CD14-positive monocyte (primary cell): ENCODE results near the gene PRM1. TPM values are rescaled to one million over a fixed set of nuclear protein-coding genes. Genes with fewer than 3 reads are reported as not detected.

ENCODE experiments used
- DNase-seq, 3 donors: peaks; one replicate each; pipeline ENCODE4 v3.0.0-alpha.2; 2011 to 2022
- H2AFZ ChIP-seq: 2 replicates; pipeline ENCODE4 v1.6.0; 2012; ENCODE audit warnings: mild to moderate bottlenecking, low read depth, low read length, inconsistent platforms; ENCODE audit not compliant: insufficient read depth, poor library complexity, severe bottlenecking
- H3K27ac ChIP-seq, 2 donors: 1 replicate in 1 of 2; 2 replicates in 1 of 2; pipeline ENCODE4 v1.5.1; 2012 to 2013; ENCODE audit warnings: low read length in 2 of 2, control low read depth in 1 of 2, inconsistent platforms in 1 of 2, low read depth in 1 of 2, mild to moderate bottlenecking in 1 of 2
- H3K27me3 ChIP-seq, 2 donors: one replicate each; pipeline versions ENCODE4 v1.6.0 to v1.6.1; 2011 to 2013; ENCODE audit warnings: low read length in 2 of 2; ENCODE audit not compliant: control insufficient read depth in 2 of 2, insufficient read depth in 2 of 2
- H3K36me3 ChIP-seq, 2 donors: replicated peaks in 1 of 2; 1 replicate in 1 of 2; 2 replicates in 1 of 2; pipeline versions ENCODE4 v1.5.1 to v1.6.1; 2012 to 2013; ENCODE audit warnings: low read length in 2 of 2, control low read depth in 1 of 2, inconsistent platforms in 1 of 2, mild to moderate bottlenecking in 1 of 2; ENCODE audit not compliant: insufficient read depth in 2 of 2, control insufficient read depth in 1 of 2
- H3K4me1 ChIP-seq, 2 donors: 1 replicate in 1 of 2; 2 replicates in 1 of 2; pipeline versions ENCODE4 v1.5.1 to v1.6.1; 2012 to 2013; ENCODE audit warnings: low read length in 2 of 2, control low read depth in 1 of 2, inconsistent platforms in 1 of 2, mild to moderate bottlenecking in 1 of 2, moderate library complexity in 1 of 2; ENCODE audit not compliant: insufficient read depth in 2 of 2, control insufficient read depth in 1 of 2
- H3K4me2 ChIP-seq: replicated peaks from 2 replicates; pipeline ENCODE3; 2012; ENCODE audit warnings: low read length, moderate library complexity, mild to moderate bottlenecking; ENCODE audit not compliant: poor library complexity, severe bottlenecking; ENCODE audit errors: extremely low read depth
- H3K4me3 ChIP-seq, 3 experiments: fragments of 200-600 bp in 1 of 3; sonication (generic) in 1 of 3; replicated peaks in 1 of 3; 1 replicate in 2 of 3; 2 replicates in 1 of 3; pipeline ENCODE4 v1.5.1; 2011 to 2013; ENCODE audit warnings: low read length in 3 of 3, mild to moderate bottlenecking in 3 of 3, control low read depth in 2 of 3, low read depth in 2 of 3, inconsistent platforms in 1 of 3, moderate library complexity in 1 of 3
- H3K79me2 ChIP-seq: 2 replicates; pipeline ENCODE4 v1.6.0; 2012; ENCODE audit warnings: mild to moderate bottlenecking, control low read depth, inconsistent platforms, low read length, moderate library complexity; ENCODE audit not compliant: insufficient read depth
- H3K9ac ChIP-seq: 2 replicates; pipeline ENCODE4 v1.6.0; 2017; ENCODE audit warnings: low read length, mild to moderate bottlenecking; ENCODE audit not compliant: insufficient read depth, poor library complexity, severe bottlenecking
- H3K9me3 ChIP-seq, 2 donors: replicated peaks in 1 of 2; 1 replicate in 1 of 2; 2 replicates in 1 of 2; pipeline versions ENCODE4 v1.5.1 to v1.6.1; 2012 to 2013; ENCODE audit warnings: low read length in 2 of 2, control low read depth in 1 of 2; ENCODE audit not compliant: control insufficient read depth in 1 of 2, insufficient read depth in 1 of 2
- H4K20me1 ChIP-seq: 2 replicates; pipeline ENCODE4 v1.6.0; 2012; ENCODE audit warnings: mild to moderate bottlenecking, low read length, control low read depth, moderate library complexity; ENCODE audit not compliant: insufficient read depth
- H3K27ac Mint-ChIP-seq, 7 donors: one replicate each; pipeline ENCODE4 v1.8.0; 2020; ENCODE audit warnings: mild to moderate bottlenecking in 7 of 7, mixed read lengths in 7 of 7, moderate library complexity in 6 of 7, inconsistent platforms in 2 of 7
- H3K27me3 Mint-ChIP-seq, 3 donors: one replicate each; pipeline ENCODE4 v1.8.0; 2021 to 2022; ENCODE audit warnings: low read depth in 3 of 3, mild to moderate bottlenecking in 3 of 3, mixed read lengths in 3 of 3, moderate library complexity in 3 of 3, inconsistent platforms in 1 of 3
- H3K36me3 Mint-ChIP-seq, 2 donors: one replicate each; pipeline ENCODE4 v1.8.0; 2020; ENCODE audit warnings: mixed read lengths in 2 of 2, inconsistent platforms in 1 of 2, mild to moderate bottlenecking in 1 of 2
- H3K4me1 Mint-ChIP-seq: one replicate; pipeline ENCODE4 v1.8.0; 2020; ENCODE audit warnings: mild to moderate bottlenecking, mixed read lengths
- H3K4me3 Mint-ChIP-seq, 2 donors: one replicate each; pipeline ENCODE4 v1.8.0; 2020; ENCODE audit warnings: mild to moderate bottlenecking in 2 of 2, mixed read lengths in 2 of 2, moderate library complexity in 1 of 2
- H3K9me3 Mint-ChIP-seq, 7 donors: one replicate each; pipeline ENCODE4 v1.8.0; 2020 to 2022; ENCODE audit warnings: mixed read lengths in 7 of 7, mild to moderate bottlenecking in 6 of 7, moderate library complexity in 6 of 7, inconsistent platforms in 2 of 7
- WGBS: methylation state at CpG from one replicate; pipeline ENCODE4 v1.1.5; 2013; ENCODE audit warnings: missing lambda C conversion rate; ENCODE audit not compliant: insufficient coverage; 5-methylcytosine and 5-hydroxymethylcytosine counted together
- intact Hi-C, 2 donors: fragments of 100-400 bp; cut with micrococcal nuclease; formaldehyde crosslinking; loops; one replicate each; pipeline versions ENCODE4 v1.15.0 to v1.15.1; 2023
- polyA plus RNA-seq, 3 donors: library from polyadenylated mRNA; depleted of rRNA in 1 of 3; unstranded in 2 of 3; stranded (reverse) in 1 of 3; fragments of 300-500 nt in 2 of 3; fragments of >200 nt in 1 of 3; fragmentation: Illumina TruSeq in 2 of 3; gene quantifications; 1 replicate in 2 of 3; 2 replicates in 1 of 3; pipeline ENCODE4 v1.2.3, GENCODE V29; 2012 to 2021
- TF ChIP-seq, protein P1 (sequence below): fragments of 200-600 bp; IDR thresholded peaks from one replicate; pipeline ENCODE4 v1.8.0; 2022; ENCODE audit warnings: antibody characterized with exemption, mild to moderate bottlenecking

The PRM1 gene
- polyA plus RNA-seq, 3 donors = not detected

DNA sequence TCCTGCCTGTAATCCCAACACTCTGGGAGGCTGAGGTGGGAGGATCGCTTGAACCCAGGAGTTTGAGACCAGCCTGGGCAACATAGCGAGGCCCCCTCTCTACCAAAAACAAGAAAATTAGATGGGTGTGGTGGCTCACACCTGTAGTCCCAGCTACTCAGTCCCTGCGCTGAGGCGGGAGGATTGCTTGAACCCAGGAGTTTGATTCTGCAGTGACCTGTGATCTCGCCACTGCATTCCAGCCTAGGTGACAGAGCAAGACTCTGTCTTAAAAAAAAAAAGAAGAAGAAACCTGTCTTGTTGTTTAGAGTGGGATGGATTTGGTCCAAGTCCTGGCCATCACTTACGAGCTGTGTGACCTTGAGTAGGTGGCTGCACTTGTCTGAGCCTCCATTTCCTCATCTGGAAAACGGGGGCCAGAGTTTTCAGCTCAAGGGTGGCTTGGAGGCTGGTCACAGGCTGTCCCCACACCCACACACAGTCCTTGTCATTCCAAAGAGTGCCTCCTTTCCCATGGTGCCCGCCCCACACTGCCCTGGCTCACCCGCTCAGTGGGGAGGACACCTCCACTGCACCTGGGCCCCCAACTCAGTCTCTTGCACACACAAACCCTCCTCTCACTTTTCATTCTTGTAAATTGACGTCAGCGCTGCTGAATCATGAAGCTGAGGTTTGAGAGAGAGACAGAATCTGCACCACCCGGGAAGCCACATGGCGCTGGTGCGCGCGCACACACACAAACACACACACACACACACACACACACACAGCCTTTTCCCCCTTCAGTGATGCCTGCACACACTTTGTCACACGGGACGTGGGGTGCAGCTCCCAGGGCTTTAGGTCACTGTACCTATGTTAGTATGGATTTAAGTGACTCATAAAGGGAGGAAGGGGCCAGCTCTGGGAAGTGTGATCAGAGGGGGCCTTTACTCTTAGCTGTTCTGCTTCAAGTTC, 29.3 kb downstream of the PRM1 start:
- H3K27me3 ChIP-seq = peaks cover 0 to 16% of the 10 kb centered on the region in 2 donors
- Mint-ChIP-seq H3K27ac (no peak overlapping the region), H3K9me3 (peaks cover 0 to 3% (median 0%) of the 10 kb centered on the region in 7 donors), H3K4me1 (peaks cover 15% of the 10 kb centered on the region), H3K4me3 (peak overlapping the region in 1 of 2 donors; percentile 33), H3K36me3 (peaks cover 5% of the 10 kb centered on the region in 2 donors), H3K27me3 (peaks cover 26 to 45% (median 35%) of the 10 kb centered on the region in 3 donors)
- no peak overlapping the region for H2AFZ ChIP-seq
- intact Hi-C loops = loop anchor here in 1 of 2 donors (10.0 kb wide), 1 partner anchor 47 kb away; no protein-coding TSS in a partner anchor
- H3K9ac ChIP-seq = no peak overlapping the region
- H3K4me3 ChIP-seq = no peak overlapping the region
- WGBS = 90% methylated on average over 7 of the region's 18 CpGs
- H3K27ac ChIP-seq = no peak overlapping the region
- H3K9me3 ChIP-seq = no peaks in the 10 kb centered on the region
- H4K20me1 ChIP-seq = peaks cover 3% of the 10 kb centered on the region
- H3K4me1 ChIP-seq = peaks cover 12 to 23% of the 10 kb centered on the region in 2 donors
- H3K36me3 ChIP-seq = no peaks in the 10 kb centered on the region
- H3K4me2 ChIP-seq = no peak overlapping the region
- H3K79me2 ChIP-seq = no peaks in the 10 kb centered on the region
- DNase-seq = peak in 1 of 3 donors; percentile 17
- TF ChIP-seq, protein P1, sequence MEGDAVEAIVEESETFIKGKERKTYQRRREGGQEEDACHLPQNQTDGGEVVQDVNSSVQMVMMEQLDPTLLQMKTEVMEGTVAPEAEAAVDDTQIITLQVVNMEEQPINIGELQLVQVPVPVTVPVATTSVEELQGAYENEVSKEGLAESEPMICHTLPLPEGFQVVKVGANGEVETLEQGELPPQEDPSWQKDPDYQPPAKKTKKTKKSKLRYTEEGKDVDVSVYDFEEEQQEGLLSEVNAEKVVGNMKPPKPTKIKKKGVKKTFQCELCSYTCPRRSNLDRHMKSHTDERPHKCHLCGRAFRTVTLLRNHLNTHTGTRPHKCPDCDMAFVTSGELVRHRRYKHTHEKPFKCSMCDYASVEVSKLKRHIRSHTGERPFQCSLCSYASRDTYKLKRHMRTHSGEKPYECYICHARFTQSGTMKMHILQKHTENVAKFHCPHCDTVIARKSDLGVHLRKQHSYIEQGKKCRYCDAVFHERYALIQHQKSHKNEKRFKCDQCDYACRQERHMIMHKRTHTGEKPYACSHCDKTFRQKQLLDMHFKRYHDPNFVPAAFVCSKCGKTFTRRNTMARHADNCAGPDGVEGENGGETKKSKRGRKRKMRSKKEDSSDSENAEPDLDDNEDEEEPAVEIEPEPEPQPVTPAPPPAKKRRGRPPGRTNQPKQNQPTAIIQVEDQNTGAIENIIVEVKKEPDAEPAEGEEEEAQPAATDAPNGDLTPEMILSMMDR = no peak

DNA sequence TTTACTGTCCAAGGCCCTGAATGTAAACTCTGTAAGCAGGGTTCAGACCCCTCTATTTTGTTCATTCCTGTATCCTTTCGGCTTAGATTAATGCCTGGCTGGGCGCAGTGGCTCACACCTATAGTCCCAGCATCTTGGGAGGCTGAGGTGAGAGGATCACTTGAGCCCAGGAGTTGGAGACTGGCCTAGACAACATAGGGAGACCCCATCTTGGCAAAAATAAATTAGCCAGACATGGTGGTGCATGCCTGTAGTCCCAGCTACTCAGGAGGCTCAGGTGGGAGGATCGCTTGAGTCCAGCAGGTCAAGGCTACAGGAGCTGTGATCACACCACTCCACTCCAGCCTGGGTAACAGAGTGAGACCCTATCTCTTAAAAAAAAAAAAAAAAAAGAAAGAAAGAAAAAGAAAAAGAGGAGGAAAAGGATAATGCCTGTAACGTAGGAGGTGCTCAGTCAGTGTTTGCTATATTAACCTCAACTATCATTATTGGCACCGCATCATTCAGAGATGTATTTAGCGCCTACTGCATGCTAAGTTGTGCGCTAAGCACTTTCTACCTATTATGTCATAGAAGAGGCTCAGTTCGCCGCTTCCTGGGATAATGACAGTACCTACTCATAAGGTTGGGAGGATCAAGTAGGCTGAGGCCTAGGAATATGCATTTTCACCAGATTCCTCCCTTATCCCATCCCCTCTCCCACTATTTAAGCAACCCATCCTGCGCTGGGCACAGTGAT, 30.2 kb downstream of the PRM1 start:
- Mint-ChIP-seq H3K4me3 (no peak overlapping the region), H3K27ac (no peak overlapping the region), H3K9me3 (peaks cover 0 to 1% (median 0%) of the 10 kb centered on the region in 7 donors), H3K36me3 (peaks cover 5% of the 10 kb centered on the region in 2 donors), H3K27me3 (peaks cover 26 to 45% (median 35%) of the 10 kb centered on the region in 3 donors), H3K4me1 (peaks cover 12% of the 10 kb centered on the region)
- Histone ChIP-seq H3K4me2 (no peak overlapping the region), H3K27me3 (peaks cover 0 to 16% of the 10 kb centered on the region in 2 donors), H3K79me2 (no peaks in the 10 kb centered on the region), H4K20me1 (peaks cover 3% of the 10 kb centered on the region), H3K4me1 (peaks cover 8 to 18% of the 10 kb centered on the region in 2 donors), H3K9ac (no peak overlapping the region), H3K36me3 (no peaks in the 10 kb centered on the region), H3K4me3 (no peak overlapping the region), H3K9me3 (no peaks in the 10 kb centered on the region), H2AFZ (no peak overlapping the region), H3K27ac (no peak overlapping the region)
- DNase-seq = no peak
- TF ChIP-seq, protein P1 = no peak
- 100% methylated on average over 1 of the region's 10 CpGs for WGBS
- intact Hi-C loops = loop anchor here in 1 of 2 donors (10.0 kb wide), 1 partner anchor 46 kb away; no protein-coding TSS in a partner anchor
